ENCODE data around the gene N4BP2L2.

GRCh38 chr13:32542221-32542620 lies 3.6 kb upstream of the N4BP2L2 start:
- TF ChIP-seq CTCF (IDR thresholded peaks at IDR 0.05) (no peak), POLR2A (IDR thresholded peaks at IDR 0.05) (no peak), POLR2AphosphoS5 (IDR thresholded peaks at IDR 0.05) (no peak), EP300 (IDR thresholded peaks at IDR 0.05) (no peak)

Data from stomach (tissue), 4 donors.